SW480 (cell line): Measurements from ENCODE around the gene CDH23.

Experiments used
- DNase-seq: peaks from one replicate; pipeline ENCODE4 v3.0.0-alpha.2; 2016; ENCODE audit warnings: low spot score

The CDH23 gene

DNA sequence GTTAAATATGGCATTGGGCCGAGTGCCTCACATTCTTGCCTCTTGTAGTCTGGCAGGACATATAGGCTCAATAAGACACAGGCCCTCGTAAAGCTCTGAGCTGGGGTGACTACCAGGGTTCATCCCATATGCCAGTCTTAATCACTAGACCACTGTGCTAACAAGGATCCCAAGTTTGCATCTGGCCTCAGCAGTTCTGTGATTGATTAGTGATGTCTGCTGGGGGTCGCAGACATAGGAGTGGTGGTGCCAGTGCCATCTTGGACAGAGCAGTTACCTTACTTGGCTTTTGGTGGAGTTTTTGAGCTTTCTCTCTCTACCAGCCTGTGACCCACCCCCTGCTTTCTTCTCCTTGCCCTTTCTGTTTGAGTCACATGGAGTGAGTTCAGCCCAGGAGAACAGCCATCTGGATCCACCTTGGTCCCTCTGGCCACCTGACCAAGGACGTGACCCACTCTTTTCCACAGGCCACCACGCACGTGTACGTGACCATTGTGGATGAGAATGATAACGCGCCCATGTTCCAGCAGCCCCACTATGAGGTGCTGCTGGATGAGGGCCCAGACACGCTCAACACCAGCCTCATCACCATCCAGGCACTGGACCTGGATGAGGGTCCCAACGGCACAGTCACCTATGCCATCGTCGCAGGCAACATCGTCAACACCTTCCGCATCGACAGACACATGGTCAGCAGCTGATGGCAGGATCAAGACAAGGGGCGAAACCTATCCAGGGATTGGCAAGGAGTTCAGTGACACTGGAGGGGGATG, 380.7 kb downstream of the CDH23 start:
- DNase-seq: no peak

DNA sequence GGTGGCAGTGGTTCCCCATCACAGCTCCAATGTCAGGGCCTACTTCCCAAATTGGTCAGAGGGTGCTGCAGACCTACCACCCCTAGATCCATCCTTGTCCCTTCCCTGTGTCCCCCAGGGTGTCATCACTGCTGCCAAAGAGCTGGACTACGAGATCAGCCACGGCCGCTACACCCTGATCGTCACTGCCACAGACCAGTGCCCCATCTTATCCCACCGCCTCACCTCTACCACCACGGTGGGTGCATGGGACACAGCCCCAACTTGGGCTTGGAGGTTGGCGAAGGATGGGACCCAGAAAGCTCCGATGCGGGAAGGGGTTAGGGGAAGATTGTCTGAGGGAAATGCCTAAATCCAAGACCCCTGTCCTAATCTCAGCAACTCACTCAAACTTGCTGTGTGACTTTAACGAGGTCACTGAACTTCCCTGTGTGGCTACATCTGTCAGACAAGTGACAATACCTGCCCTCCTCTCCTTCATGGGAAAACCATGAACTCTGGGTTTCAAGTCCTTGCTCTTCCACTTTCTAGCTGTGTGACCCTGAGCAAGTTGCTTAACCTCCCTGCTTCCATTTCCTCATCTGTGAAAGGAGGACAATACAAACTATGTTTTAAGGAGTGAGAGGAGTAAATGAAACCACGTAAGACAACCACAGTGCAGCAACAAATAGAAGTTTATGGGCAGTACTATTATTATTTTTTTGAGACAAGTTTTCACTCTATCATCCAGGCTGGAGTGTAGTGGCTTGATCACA, 381.5 kb downstream of the CDH23 start:
- DNase-seq: no peak

DNA sequence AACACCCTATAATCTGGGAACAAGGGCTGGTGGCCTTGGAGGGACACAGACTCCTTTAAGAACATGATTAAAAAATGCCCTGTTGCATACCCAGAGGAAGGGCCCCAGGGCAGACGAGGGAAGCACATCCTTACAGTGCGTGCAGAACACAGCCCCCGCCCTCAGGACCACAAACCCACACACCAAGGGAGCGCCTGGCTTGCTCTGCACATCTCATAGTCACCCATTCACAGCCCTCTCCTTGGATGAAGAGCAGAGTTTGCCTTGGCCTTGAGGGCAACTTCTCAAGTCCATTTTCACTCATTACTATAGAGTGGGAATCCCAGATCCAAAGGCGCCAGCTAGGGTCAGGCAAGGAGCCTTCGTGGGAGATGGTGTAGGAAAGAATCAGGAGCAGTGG, 382.9 kb downstream of the CDH23 start:
- DNase-seq: no peak

DNA sequence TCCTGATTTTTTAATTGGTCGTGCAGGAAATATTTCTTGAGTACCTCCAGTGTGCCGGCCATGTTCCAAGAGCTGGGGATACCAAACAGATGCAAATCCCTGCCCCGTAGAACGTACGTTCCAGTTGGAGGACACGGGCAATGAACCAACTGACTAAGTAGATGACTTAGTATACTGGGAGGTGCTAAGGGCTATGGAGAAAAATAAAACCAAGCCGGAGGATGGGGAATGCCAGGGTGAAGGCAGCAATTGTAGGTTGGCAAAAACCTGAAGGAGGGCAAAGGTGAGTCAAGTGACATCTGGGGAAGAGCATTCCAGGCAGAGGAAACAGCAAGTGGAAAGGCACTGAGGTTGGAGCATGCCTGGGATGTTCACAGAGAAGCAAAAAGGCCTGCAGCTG, 383.4 kb downstream of the CDH23 start:
- no peak for DNase-seq

DNA sequence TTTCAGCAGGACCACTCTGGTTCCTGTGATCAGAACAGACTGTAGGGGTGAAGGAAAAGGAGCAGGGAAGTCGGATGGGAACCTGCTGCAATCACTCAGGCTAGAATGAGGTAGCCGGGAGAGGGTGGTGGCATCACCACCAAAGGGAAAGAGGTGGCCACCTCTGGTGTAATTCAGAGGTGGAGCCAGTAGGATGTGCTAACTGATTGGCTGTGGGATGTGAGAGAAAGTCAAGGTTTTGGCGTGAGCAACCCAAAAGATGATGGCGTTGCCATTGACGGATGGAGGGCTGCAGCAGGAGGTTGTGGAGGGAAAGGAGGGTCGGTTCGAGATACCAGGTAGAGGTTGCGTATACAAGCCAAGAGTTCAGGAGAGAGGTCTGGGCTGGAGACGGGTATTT, 384.0 kb downstream of the CDH23 start:
- DNase-seq: no peak

DNA sequence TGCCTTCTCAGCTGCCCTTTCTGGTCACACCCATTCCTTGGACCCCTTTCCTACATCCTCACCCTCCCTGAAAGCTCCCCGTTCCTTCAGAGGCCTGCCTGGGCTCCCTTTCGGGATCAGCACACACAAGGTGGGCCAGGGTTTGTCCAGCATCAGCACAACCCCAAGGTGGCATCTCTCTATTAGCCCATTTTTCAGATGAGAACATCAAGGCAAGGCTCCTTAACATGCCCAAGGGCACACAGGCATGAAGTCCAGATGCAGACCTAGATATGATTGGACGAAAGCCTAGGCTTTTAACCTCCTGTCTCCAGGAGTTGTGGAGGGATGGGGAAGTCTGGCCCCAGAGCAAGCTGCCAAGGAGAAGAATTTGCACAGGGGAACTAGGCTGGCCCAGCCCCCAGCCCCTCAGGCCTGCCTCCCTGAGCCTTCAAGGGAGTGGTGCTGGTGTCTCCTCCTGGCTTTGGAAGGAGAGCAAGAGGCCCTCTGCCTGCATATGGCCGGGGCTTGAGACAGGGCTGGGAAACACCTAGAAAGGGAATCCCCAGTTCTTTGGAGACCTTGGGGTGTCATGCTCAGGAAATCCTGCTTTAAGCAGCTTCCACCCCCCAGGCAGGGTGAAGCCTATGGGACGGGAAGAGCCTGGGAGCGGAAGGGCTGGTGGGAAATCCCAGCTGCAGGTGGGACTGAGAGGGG, 385.6 kb downstream of the CDH23 start:
- no peak for DNase-seq

DNA sequence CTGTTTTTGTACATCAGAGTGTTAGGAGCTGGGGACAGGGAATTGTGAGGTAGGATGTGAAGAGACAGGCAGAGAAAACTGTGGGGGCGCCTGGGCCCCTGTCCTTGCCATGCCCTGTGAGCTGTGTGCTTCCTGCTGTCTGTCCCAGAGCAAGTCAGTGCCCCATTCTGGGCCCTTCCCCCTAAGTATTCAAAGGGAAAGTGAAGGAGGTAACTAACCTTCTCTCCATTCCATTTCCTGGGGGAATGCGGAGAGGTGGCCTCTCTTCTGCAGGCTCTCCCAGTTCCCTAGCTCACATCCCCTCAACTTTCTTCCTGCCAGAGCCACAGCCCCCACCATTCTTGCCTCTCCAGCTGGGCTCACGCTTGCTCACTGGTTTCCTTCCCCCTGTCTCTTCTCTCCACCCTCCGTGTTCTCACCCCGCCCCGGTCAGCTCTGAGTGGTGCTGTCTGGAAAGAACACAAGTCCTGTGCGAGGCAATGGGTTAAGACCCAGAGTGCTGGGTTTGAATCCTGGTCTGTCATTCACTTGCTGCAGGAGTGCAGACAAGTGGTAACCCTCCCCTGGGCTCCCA, 386.3 kb downstream of the CDH23 start:
- no peak for DNase-seq

DNA sequence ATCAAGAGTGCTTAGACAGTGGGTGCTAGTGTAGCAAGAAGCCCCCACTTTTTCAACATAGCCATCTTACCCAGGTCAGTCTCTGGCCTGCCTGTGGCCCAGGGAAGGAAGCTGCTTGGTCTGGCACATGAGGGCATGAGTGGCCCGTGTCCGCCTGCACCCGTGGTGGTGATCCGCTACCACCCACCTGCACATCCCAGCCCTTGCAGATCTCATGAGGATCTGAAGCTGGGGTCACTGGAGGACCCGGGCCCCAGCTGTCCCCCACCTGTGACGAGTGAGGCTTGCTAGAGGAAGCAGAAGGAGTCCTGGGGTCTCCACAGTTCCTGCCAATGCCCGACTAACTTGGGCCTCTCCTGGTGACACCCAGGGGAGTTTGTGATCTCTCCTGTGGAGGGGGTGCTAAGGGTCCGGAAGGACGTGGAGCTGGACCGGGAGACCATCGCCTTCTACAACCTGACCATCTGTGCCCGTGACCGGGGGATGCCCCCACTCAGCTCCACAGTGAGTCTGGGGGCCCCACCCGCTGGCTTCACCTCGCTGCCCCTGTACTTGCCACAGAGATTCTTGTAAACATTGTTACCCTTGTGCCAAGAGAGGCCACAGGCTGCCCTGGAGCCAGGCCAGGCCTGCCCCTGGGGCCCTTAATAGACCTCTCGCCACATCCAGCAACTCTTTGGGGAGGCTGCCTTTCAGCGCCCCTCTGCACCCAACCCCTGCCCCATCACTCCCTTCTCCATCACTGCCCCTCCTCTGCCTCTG, 387.4 kb downstream of the CDH23 start:
- no peak for DNase-seq

DNA sequence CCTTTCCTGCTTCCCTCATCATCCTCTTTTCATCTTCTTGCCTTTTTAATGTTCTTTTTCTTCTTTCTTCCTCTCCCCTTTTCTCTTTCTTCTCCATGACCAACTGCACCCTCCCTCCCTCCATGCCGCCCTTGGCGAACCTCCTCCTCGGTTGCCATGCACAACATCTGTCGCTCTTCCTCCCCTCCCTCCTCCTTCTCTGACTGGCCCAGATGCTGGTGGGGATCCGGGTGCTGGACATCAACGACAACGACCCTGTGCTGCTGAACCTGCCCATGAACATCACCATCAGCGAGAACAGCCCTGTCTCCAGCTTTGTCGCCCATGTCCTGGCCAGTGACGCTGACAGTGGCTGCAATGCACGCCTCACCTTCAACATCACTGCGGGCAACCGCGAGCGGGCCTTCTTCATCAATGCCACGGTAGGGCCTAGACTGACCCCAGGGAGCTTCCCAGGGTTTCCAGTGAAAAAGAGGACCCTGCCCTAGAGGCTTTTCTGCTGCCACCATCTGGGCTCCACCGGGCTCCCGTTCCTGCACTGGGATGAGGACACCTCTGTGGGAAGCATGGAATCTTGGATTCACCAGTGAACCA, 388.1 kb downstream of the CDH23 start:
- no peak for DNase-seq

DNA sequence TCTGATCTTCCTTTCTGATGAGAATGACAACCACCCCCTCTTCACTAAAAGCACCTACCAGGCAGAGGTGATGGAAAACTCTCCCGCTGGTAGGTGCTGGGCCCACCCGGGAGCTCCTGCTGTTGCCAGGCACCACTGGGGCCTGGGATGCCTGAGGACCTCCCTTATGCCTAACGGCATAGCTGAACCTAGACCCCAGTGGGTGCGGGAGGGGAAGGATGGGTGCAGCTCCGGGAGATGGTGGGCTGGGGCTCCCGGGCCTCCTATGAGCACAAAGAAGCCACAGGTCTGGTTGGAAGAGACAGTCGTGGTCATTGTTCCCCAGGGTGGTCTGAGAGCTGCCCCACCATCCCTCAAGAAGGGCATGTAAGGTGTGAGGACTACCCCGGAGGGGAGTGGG, 392.2 kb downstream of the CDH23 start:
- no peak for DNase-seq

DNA sequence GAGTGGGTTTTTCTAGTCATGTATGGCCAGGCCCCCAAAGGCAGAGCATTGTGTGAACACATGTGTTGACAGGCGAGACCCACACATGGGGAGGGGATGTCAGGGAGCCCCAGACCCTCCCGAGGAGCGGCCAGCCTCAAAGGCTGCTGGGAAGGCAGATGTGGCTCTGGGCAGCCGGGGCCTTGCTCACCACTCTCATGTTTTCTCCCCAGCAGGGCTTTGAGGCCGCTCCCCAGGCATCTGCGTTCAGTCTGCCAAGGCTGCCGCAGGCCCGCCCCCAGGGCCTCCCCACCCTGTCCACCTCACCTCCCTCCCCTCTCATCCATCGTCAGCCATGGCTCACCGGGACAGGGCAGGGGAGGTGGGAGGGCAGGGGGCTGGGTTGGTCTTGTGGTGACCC, 393.2 kb downstream of the CDH23 start:
- no peak for DNase-seq

DNA sequence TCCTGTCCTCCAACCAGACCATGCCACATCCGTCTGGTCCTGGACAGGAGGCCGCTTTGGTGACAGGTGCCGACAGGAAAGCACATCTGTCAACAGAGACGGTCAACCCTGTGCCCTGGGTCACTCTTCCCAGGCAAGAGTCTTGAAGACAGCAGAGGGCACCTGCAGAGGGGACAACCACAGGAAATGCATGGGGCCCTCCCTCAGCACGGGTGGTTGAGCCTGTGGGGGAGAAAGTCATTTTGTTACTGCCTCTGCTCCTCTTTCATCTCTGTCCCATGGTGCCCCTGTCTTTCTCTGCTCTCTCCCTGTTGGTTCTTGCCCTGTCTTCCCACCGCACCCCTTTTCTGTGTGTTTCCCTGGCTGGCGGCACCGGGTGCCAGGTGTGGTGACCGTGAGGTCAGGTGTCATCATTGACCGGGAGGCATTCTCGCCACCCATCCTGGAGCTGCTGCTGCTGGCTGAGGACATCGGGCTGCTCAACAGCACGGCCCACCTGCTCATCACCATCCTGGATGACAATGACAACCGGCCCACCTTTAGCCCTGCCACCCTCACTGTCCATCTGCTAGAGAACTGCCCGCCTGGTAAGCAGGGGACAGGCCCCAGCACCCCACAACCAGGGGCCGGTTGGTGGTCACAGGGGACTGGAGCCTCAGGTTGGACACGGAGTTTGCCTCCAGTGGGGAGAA, 394.2 kb downstream of the CDH23 start:
- DNase-seq: no peak

DNA sequence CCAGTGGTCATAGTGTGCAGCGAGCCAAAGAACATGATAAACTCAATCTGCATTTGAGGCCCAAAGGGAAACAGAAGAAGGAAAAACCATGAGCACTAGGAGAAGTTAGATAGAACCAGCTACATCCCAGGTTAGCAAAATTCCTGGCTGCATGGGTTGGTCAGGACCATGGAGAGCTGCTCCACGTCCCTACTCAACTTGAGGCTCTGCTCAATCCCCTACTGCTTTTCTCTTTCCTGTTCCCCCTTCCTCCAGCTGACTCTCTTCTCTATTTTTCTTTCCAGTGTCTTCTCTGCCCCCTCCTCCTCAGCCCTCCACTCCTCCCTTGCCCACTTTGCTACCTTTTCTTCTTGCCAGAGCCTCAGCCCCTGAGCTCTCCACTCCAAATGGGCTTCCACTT, 398.5 kb downstream of the CDH23 start:
- no peak for DNase-seq

DNA sequence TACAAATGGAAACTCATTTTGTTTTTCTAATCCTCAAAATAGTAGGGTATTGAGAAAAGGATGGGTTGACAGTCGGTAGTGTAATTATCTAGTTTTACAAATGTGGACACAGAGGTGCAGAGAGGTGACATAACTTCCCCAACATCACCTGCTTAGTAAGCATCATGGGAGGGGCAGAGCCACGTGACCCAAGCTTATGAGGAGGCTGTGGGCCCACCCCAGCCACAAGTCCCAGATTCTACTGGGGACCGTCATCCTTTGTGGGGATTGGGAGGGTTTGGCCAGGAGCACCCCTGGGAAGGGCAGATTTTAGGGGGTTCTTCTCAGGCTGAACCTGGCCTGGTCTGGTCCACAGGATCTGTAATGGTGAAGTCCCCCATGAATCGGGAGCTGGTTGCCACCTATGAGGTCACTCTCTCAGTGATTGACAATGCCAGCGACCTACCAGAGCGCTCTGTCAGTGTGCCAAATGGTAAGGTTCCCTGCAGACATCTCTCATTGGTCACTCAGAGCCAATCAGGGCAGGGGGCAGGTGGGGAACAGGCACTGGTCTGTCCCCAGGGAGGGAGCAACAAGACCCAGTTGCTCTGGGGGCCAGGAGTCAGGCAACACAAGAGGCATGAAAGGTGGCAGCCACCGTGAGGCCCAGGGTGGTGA, 400.2 kb downstream of the CDH23 start:
- DNase-seq: no peak

DNA sequence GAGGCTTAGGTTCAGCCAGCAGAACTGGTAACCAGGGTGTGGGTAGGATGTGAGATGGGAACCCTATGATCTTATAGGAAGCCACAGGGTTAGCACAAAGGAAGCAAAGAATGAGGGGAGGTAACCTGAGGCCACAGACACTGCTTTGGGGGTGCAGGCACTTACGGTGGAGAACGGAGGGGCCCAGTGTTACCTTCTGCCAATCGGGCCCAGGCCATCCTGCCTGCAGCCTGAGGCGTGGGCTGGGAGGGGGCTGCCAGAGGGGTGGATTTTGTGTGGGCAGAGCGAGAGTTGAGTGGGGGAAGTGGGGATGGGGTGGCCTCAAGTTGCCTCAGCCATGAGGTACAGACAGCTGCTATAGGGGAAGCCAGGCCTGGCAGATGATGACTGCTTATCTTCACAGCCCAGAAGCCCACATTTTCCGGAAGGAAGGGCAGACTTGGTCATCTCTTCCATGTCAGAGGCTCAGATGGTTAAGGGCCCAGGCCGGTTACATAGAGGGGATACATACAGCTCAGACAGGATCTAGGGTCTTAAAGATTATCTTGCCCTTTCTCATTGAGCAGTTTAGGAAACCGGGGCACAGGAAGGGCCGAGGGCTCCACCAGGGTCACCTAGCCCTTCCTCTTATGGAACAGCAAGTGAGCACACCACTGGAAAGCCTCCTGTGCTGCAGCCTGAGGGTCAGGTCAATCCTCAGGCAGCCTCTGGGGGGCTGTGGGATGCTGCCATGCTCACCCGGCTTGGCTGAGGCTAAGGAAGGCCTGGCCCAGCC, 401.0 kb downstream of the CDH23 start:
- DNase-seq: no peak

DNA sequence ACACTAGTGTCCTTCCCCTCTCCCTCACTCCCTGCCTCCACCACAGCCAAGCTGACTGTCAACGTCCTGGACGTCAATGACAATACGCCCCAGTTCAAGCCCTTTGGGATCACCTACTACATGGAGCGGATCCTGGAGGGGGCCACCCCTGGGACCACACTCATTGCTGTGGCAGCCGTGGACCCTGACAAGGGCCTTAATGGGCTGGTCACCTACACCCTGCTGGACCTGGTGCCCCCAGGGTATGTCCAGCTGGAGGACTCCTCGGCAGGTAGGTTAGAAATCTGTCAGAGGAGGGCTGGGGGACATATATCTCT, 401.5 kb downstream of the CDH23 start:
- no peak for DNase-seq

DNA sequence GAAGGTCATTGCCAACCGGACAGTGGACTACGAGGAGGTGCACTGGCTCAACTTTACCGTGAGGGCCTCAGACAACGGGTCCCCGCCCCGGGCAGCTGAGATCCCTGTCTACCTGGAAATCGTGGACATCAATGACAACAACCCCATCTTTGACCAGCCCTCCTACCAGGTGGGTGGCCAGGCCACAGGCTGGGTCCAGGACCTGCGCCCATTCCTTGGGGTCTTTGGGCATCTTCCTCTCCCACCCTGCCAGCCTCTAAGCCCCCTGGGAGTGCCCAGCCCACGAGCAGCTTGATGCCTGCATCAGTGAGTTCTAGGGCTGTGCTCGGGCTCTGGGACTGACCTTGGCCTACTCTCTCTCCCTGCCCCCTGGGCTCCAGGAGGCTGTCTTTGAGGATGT, 402.4 kb downstream of the CDH23 start:
- DNase-seq: no peak

DNA sequence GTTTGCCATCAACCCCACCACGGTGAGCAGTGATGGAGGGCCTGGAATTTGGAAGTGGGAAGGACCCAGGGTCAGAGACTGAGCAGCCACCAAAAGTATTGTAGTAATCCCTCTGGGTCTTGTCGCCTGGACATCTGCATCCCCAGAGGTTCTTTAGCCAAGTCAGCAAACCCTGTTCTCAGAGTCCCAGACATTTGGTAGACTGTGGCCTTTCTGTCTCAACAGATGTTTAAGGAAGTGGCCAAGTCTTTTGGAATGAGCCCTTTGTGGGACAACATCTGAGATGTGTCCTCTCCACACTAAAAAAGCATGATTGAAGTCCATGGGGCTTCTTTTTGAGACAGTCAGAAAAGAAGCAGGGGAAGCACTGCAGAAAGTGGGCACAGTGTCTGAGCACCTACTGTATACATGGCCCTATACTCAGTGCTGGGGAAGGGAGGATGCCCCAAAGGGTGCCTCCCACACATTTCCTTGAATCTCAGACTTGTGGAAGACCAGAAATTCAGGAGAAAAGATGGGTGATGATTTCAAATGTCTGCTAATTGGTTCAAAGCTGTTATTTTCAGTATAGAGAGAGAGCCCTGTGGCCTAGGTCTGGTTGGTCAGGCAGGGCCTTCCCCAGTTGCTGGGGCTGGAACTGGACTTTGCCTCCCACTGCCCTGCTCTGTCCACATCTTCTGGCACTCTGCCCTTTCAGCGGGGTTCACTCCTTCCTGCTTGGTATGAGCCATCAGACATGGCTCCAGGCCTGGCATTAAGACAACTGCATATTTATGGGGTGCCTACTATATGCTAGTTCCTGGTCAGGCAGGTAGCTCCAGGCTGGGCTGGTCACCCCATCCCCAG, 403.1 kb downstream of the CDH23 start:
- DNase-seq: no peak

DNA sequence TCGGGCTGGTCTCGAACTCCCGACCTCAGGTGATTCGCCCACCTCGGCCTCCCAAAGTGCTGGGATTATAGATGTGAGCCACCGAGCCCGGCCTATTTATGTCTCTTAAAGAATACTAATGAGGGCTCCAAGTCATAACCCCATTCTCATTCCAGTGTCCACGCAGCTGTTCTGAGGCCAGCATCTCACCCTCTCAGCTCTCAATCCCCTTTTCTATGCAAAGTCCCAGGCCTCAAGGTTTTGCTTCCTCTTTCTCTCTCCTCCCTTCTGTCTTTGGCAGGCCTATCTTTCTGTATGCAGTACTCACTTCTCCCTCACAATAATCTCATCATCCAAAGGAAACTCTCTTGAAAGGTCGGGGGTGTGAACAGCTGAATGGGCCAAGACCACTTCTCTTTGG, 404.6 kb downstream of the CDH23 start:
- DNase-seq: no peak
